KMS-11 (cell line): ENCODE data around the gene TLE4.

Experiments used
- H2AFZ ChIP-seq: fragments of 200-600 bp; sonication (generic); 2 replicates; pipeline ENCODE4 v1.6.1; 2016; ENCODE audit warnings: antibody characterized with exemption, mixed run types, low read depth
- H3K27ac ChIP-seq: fragments of 200-600 bp; sonication (generic); 2 replicates; pipeline ENCODE4 v1.6.1; 2016; ENCODE audit warnings: mild to moderate bottlenecking, mixed run types
- H3K27me3 ChIP-seq: fragments of 200-600 bp; sonication (generic); 2 replicates; pipeline ENCODE4 v1.6.1; 2017; ENCODE audit warnings: mild to moderate bottlenecking, low read depth, mixed run types, moderate library complexity; ENCODE audit not compliant: insufficient read depth
- H3K36me3 ChIP-seq: fragments of 200-600 bp; sonication (generic); 2 replicates; pipeline ENCODE4 v1.6.1; 2017; ENCODE audit warnings: mild to moderate bottlenecking, mixed run types; ENCODE audit not compliant: insufficient read depth
- H3K4me1 ChIP-seq: fragments of 200-600 bp; sonication (generic); 2 replicates; pipeline ENCODE4 v1.6.1; 2016; ENCODE audit warnings: mild to moderate bottlenecking, low read depth, mixed run types; ENCODE audit not compliant: poor library complexity, severe bottlenecking
- H3K4me2 ChIP-seq: fragments of 200-600 bp; sonication (generic); 2 replicates; pipeline ENCODE4 v1.7.0; 2016; ENCODE audit warnings: mild to moderate bottlenecking, mixed run types
- H3K4me3 ChIP-seq: fragments of 200-600 bp; sonication (generic); IDR thresholded peaks from 2 replicates; pipeline ENCODE4 v1.6.1; 2017; ENCODE audit warnings: low read depth, low read length, mixed read lengths; ENCODE audit not compliant: insufficient read depth
- H3K79me2 ChIP-seq: fragments of 200-600 bp; sonication (generic); 2 replicates; pipeline ENCODE4 v1.6.1; 2016; ENCODE audit warnings: low read depth, mixed run types; ENCODE audit not compliant: insufficient read depth
- H3K9ac ChIP-seq: fragments of 200-600 bp; sonication (generic); 2 replicates; pipeline ENCODE4 v1.6.1; 2016; ENCODE audit warnings: mild to moderate bottlenecking, mixed run types
- H4K20me1 ChIP-seq: fragments of 200-600 bp; sonication (generic); 2 replicates; pipeline ENCODE4 v1.6.1; 2016; ENCODE audit warnings: mild to moderate bottlenecking, mixed run types; ENCODE audit not compliant: insufficient read depth
- CTCF ChIP-seq: fragments of 200-600 bp; sonication (generic); conservative IDR thresholded peaks from 2 replicates; pipeline ENCODE4 v1.6.1; 2017; ENCODE audit warnings: low read depth, mild to moderate bottlenecking, antibody characterized with exemption, low read length, moderate library complexity, mixed read lengths

TLE4 gene

GRCh38 chr9:79692857-79693571 lies 121.2 kb downstream of the TLE4 start:
- no peak for TF ChIP-seq CTCF
- no peaks in the 10 kb centered on the region for H3K79me2 ChIP-seq
- H3K9ac ChIP-seq: no peak overlapping the region
- H4K20me1 ChIP-seq: no peaks in the 10 kb centered on the region
- no peak overlapping the region for H3K4me3 ChIP-seq
- no peaks in the 10 kb centered on the region for H3K27me3 ChIP-seq
- no peaks in the 10 kb centered on the region for H3K36me3 ChIP-seq
- H3K4me2 ChIP-seq: no peak overlapping the region
- peaks cover 11% of the 10 kb centered on the region for H3K4me1 ChIP-seq
- no peak overlapping the region for H2AFZ ChIP-seq
- no peak overlapping the region for H3K27ac ChIP-seq

DNA sequence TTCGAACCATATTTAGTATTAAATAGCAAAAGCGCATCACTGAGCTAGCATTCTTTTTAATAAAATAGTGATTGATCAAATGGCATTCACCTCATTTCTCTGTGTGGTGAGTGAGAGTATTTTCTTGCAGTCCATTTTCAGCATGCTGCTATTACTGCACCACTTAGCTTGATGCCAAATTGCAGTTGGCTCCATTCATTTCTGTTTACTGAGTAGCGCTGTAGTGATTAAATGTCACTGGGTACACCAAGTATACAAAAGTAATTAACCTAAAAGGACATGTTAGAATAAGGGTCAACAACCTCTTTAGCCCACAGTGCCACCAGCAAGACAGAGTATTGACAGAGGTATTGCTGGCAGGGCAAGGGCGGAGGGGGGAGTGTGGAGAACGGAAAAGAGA lies 122.0 kb downstream of the TLE4 start:
- H3K9ac ChIP-seq: no peak overlapping the region
- H3K4me3 ChIP-seq: no peak overlapping the region
- no peaks in the 10 kb centered on the region for H3K79me2 ChIP-seq
- no peak overlapping the region for H3K4me2 ChIP-seq
- peaks cover 11% of the 10 kb centered on the region for H3K4me1 ChIP-seq
- no peak overlapping the region for H3K27ac ChIP-seq
- H4K20me1 ChIP-seq: no peaks in the 10 kb centered on the region
- no peak for TF ChIP-seq CTCF
- no peaks in the 10 kb centered on the region for H3K36me3 ChIP-seq
- no peaks in the 10 kb centered on the region for H3K27me3 ChIP-seq
- H2AFZ ChIP-seq: no peak overlapping the region

DNA sequence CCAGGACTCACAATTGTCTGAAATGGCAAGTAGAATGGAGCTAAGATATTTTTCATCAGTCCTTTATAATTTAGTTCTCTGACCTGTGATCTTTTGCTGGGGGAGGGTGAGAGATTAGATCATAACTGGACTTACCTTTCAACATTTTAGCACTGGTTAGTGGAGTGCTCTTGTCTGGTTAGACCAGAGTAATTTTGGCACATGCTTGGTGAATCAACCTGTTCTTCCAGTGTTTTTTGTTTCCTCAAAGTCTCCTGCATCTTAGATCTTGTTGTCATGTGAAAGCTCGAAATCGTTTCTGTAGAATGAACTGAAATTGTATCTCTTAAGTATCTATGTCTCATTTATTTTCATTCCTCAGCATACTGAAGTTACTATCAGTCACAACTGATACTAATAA lies 122.4 kb downstream of the TLE4 start:
- H4K20me1 ChIP-seq: no peaks in the 10 kb centered on the region
- no peak overlapping the region for H3K9ac ChIP-seq
- H3K36me3 ChIP-seq: no peaks in the 10 kb centered on the region
- no peak overlapping the region for H3K27ac ChIP-seq
- no peak overlapping the region for H3K4me2 ChIP-seq
- H3K27me3 ChIP-seq: no peaks in the 10 kb centered on the region
- TF ChIP-seq CTCF: no peak
- H3K79me2 ChIP-seq: no peaks in the 10 kb centered on the region
- no peak overlapping the region for H2AFZ ChIP-seq
- H3K4me1 ChIP-seq: peaks cover 11% of the 10 kb centered on the region
- no peak overlapping the region for H3K4me3 ChIP-seq

DNA sequence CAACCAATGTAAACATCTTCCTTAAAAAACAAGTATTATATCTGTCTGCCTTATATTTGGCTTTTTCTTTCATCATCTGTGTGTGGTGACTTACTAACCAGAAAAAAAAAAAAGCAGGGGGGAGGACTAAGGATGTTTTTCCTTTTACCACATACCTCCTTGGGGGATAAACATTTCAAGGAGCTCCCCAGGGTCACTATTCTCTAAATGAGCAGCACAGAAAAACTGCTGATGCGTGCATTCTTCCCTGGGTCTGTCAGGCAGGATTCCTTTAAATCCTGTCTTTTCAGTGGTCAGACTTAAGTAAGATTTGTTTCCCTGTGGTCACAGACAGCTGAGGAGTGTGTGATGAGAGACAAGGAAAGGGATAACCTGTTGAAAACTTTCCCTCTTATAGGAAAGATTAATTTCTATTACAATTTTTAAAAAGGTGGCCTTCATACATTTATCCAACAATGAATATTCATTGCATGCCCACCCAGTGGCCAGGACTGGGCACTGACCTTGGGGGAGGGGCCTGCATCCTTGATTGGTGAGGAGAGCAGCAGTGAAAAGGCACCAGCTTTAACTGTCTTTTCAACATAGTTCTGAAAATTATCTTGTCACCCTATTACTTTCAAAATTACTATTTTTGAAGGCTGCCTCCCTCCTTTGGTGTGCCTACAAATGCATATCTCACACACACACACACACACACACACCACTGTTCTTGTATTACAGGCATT lies 123.1 kb downstream of the TLE4 start:
- Histone ChIP-seq H3K27ac (no peak overlapping the region), H3K36me3 (no peaks in the 10 kb centered on the region), H3K9ac (no peak overlapping the region), H2AFZ (no peak overlapping the region), H3K79me2 (no peaks in the 10 kb centered on the region), H4K20me1 (no peaks in the 10 kb centered on the region), H3K4me2 (no peak overlapping the region), H3K4me3 (no peak overlapping the region), H3K4me1 (peaks cover 11% of the 10 kb centered on the region), H3K27me3 (no peaks in the 10 kb centered on the region)
- TF ChIP-seq CTCF: no peak
